SK-N-SH treated with all-trans-retinoic acid at 6 μM for 48 hours (cell line): ENCODE data around the gene GRIK2.

Experiments used
- BACH2 ChIP-seq: fragments of 250-450 bp; sonication (Bioruptor Pico); IDR thresholded peaks from 2 replicates; pipeline ENCODE4 v1.9.0; 2021; ENCODE audit warnings: mild to moderate bottlenecking, borderline replicate concordance
- CSDC2 ChIP-seq: fragments of 250-450 bp; sonication (Bioruptor Pico); IDR thresholded peaks from 2 replicates; pipeline ENCODE4 v1.5.0; 2020; ENCODE audit warnings: mild to moderate bottlenecking, moderate library complexity
- ESRRG ChIP-seq: fragments of 250-450 bp; sonication (Bioruptor Pico); IDR thresholded peaks from 2 replicates; pipeline ENCODE4 v1.6.1; 2021; ENCODE audit warnings: mild to moderate bottlenecking
- OSR1 ChIP-seq: fragments of 250-450 bp; sonication (Bioruptor Pico); IDR thresholded peaks from 2 replicates; pipeline ENCODE4 v1.8.0; 2022; ENCODE audit warnings: moderate library complexity, mild to moderate bottlenecking, inconsistent platforms
- RARB ChIP-seq: fragments of 250-450 bp; sonication (Bioruptor Pico); IDR thresholded peaks from 2 replicates; pipeline ENCODE4 v1.8.0; 2021; ENCODE audit warnings: mild to moderate bottlenecking, moderate library complexity
- TCF4 ChIP-seq: fragments of 250-450 bp; sonication (Bioruptor Pico); IDR thresholded peaks from 2 replicates; pipeline ENCODE4 v1.8.0; 2021; ENCODE audit warnings: mild to moderate bottlenecking, moderate library complexity, borderline replicate concordance
- ZC3H10 ChIP-seq: fragments of 250-450 bp; sonication (Bioruptor Pico); IDR thresholded peaks from 2 replicates; pipeline ENCODE4 v1.5.1; 2021; ENCODE audit warnings: mild to moderate bottlenecking, moderate library complexity
- ZFP30 ChIP-seq: fragments of 450-650 bp; formaldehyde crosslinking; IDR thresholded peaks from 2 replicates; pipeline ENCODE4 v1.5.0; 2022; ENCODE audit warnings: mild to moderate bottlenecking, moderate library complexity
- ZNF70 ChIP-seq: fragments of 450-650 bp; formaldehyde crosslinking; IDR thresholded peaks from 2 replicates; pipeline ENCODE4 v1.5.0; 2020; ENCODE audit warnings: mild to moderate bottlenecking, moderate library complexity
- TF ChIP-seq, protein P1 (sequence below): fragments of 250-450 bp; sonication (Bioruptor Pico); IDR thresholded peaks from 2 replicates; pipeline ENCODE4 v1.5.1; 2020; ENCODE audit warnings: low read depth, mild to moderate bottlenecking, moderate library complexity
- TF ChIP-seq, protein P2 (sequence below): fragments of 250-450 bp; sonication (Bioruptor Pico); IDR thresholded peaks from 2 replicates; pipeline ENCODE4 v1.8.0; 2020; ENCODE audit warnings: mild to moderate bottlenecking, moderate library complexity, borderline replicate concordance
- TF ChIP-seq, protein P3 (sequence below): fragments of 250-450 bp; sonication (Bioruptor Pico); IDR thresholded peaks from 2 replicates; pipeline ENCODE4 v1.5.1; 2021; ENCODE audit warnings: mild to moderate bottlenecking, moderate library complexity

DNA sequence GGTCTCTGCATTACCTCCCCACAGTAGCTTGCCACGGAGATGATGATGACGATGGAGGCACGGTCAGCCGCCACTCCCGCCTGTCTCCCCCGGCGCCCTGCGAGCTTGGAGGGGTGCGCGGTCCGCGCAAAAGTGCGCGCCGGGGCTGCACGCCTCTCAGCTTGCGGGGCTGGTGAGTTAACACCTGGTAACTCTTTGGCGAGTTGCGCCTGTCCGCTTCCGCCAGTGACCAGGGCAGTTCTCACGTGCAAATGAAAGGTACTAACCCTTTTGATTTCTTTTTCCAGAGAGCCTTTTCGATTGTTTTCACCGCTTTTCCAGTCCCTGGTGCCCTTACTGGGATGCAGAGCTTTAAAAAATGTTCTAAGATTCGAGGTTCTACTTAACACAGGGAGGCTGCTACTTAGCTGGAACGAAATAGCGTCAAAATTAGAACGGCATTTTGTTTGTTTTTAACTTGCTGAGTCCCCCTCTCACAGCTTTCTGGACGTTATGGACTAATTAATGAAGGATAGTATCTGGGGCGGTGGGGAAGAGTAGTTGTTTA is 6.2 kb downstream of the GRIK2 start:
- TF ChIP-seq ZNF70 (CRISPR knock-in tag), result 0 out of 2 replicates have a peak, but pooled peaks have one; percentile 12
- no peak for TF ChIP-seq RARB (CRISPR knock-in tag)
- TF ChIP-seq ESRRG, result no peak
- no peak for TF ChIP-seq ZC3H10 (CRISPR knock-in tag)
- TF ChIP-seq, protein P1, sequence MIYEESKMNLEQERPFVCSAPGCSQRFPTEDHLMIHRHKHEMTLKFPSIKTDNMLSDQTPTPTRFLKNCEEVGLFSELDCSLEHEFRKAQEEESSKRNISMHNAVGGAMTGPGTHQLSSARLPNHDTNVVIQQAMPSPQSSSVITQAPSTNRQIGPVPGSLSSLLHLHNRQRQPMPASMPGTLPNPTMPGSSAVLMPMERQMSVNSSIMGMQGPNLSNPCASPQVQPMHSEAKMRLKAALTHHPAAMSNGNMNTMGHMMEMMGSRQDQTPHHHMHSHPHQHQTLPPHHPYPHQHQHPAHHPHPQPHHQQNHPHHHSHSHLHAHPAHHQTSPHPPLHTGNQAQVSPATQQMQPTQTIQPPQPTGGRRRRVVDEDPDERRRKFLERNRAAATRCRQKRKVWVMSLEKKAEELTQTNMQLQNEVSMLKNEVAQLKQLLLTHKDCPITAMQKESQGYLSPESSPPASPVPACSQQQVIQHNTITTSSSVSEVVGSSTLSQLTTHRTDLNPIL, result no peak
- TF ChIP-seq OSR1 (CRISPR knock-in tag), result no peak
- TF ChIP-seq, protein P2, sequence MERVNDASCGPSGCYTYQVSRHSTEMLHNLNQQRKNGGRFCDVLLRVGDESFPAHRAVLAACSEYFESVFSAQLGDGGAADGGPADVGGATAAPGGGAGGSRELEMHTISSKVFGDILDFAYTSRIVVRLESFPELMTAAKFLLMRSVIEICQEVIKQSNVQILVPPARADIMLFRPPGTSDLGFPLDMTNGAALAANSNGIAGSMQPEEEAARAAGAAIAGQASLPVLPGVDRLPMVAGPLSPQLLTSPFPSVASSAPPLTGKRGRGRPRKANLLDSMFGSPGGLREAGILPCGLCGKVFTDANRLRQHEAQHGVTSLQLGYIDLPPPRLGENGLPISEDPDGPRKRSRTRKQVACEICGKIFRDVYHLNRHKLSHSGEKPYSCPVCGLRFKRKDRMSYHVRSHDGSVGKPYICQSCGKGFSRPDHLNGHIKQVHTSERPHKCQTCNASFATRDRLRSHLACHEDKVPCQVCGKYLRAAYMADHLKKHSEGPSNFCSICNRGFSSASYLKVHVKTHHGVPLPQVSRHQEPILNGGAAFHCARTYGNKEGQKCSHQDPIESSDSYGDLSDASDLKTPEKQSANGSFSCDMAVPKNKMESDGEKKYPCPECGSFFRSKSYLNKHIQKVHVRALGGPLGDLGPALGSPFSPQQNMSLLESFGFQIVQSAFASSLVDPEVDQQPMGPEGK (CRISPR knock-in tag), result no peak
- TF ChIP-seq ZFP30 (CRISPR knock-in tag), result no peak
- no peak for TF ChIP-seq BACH2
- TF ChIP-seq CSDC2, result no peak
- TF ChIP-seq, protein P3, sequence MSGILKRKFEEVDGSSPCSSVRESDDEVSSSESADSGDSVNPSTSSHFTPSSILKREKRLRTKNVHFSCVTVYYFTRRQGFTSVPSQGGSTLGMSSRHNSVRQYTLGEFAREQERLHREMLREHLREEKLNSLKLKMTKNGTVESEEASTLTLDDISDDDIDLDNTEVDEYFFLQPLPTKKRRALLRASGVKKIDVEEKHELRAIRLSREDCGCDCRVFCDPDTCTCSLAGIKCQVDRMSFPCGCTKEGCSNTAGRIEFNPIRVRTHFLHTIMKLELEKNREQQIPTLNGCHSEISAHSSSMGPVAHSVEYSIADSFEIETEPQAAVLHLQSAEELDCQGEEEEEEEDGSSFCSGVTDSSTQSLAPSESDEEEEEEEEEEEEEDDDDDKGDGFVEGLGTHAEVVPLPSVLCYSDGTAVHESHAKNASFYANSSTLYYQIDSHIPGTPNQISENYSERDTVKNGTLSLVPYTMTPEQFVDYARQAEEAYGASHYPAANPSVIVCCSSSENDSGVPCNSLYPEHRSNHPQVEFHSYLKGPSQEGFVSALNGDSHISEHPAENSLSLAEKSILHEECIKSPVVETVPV (CRISPR knock-in tag), result no peak
- TF ChIP-seq TCF4 (CRISPR knock-in tag), result no peak
